Measurements from ENCODE around the gene SOS2.
A peak's percentile ranks its signal among the peaks of the same experiment; 100 is the strongest.
"Not testable (repeated sequence)": the region's sequence is repeated elsewhere in the genome, so short reads cannot be mapped to it uniquely, and the experiment has no call there.

SOS2 gene

DNA sequence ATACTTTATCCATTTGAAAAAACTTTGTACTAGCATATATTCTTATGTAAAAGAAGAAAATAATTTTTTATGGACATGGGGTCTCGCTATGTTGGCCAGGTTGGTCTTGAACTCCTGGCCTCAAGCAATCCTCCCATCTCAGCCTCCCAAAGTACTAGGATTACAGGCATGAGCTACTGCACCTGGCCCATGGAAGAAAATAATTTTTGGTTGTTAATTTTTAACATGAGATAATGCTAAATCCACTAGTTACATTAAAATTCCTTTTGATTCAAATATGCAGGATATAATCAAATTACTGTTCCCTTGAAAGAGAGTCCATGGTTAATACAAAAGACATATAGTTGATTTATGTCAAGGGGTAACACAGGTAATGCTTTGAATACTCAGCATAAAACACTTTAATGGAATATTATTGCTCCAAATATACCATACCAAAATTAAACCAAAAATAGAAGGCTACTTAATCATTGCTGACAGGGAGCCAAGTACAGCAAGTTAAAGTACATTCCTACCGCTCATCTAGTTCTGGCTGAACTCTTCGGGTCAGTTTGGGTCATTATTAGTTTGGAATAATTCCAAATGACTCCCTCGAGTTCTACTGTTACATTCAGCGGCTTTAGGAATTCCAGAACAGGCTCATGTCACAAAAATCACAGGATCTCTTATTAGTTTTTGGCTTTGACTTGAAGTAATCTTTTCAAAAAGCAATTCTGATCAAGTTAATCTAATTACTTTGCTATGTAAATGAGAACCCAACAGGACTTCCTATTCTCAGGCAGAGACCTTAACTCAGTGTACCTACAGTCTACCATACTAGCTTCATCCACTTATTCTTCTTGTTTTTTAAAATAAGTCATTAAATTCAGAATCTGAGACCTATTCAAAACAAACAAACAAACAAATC lies 6.1 kb downstream of the SOS2 start:
- DNase-seq, result no peak

DNA sequence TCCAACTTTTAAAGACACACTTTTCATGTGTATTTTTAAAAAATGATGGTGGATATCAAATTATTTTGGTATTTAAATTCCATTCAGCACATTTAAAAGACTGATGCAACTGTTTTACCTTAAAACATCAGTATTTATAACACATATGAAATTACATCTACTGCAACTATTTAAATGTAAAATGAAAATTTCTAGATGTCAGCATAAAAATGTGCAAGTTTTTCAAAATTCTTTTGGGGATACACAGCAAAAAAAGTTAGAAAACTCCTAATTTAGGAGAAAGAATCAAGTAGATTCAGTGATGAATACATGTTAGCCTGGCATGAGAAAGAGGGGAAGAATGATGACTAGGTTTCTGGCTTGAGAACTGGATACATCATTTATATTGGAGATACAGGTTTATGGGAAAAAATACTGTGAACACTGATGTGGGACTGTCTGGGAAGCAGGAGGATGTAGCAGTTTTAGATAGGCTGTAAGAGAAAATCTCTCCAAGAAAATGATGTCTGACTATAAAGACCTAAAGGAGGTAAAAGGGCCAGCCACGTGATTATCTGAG lies 9.2 kb downstream of the SOS2 start:
- DNase-seq, result no peak

DNA sequence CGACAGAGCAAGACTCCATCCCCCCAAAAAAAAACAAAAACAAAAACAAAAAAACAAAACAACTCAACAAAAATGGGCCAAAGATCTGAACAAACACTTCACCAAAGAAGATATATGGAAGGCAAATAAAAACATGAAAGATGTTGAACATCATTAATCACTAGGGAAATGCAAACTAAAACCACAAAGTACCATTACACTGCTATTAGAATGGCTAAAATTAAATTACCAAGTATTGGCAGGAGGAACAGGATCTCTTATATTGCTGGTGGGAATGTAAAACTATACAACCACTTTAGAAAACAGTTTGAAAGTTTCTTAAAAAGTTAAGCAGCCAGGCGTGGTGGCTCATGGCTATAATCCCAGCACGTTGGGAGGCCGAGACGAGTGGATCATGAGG lies 12.9 kb downstream of the SOS2 start:
- DNase-seq, result no peak

DNA sequence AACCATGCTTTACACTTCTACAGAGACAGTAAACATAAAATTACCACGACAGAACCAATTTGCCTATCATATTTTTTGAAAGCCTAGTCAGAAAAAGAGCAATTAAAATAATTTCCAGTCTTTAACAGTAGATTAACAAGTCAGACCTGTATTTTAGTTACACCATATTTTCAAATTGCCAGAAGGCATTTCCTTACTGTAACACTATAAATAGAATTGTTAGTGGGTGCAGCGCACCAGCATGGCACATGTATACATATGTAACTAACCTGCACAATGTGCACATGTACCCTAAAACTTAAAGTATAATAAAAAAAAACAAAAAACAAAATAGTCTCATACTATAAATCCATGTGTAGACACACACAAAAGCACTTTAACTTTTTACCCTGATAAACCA lies 16.0 kb downstream of the SOS2 start:
- DNase-seq, result no peak

DNA sequence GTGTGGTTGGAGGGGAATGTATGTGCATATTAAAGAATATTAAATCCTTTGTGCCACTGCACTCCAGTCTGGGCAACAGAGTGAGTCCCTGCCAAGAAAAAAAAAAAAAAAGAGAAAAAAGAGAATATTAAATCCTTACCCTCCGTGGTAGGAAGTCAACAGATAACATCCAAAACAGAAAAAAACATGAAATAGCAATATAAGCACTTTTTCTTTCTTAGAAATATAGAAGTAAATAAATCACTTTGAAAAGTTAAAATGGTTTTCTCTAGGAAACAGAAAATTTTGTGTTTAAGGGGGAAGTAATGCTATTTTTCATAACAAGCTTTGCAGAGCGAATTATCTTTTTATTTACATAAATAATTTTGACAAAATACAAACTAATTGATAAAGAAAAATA lies 17.6 kb downstream of the SOS2 start:
- DNase-seq, result no peak

DNA sequence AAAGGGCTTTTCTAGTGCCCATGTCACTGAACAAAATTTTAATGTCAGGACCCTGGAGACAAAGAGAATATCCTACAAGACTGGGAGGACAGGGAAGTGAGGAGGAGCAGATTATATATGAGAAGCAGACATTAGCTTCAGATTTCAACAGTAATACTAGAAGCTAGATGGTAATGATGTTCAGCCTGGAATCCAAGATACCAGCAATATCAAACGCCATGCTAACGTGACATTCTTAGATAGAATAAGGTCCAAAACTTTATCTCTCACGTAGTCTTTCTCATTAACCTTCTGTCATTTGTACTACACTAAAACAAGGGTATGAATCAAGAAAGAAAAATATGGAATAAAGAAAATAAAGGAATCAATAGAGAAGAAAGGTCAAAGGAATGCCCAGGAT lies 18.7 kb downstream of the SOS2 start:
- no peak for DNase-seq

DNA sequence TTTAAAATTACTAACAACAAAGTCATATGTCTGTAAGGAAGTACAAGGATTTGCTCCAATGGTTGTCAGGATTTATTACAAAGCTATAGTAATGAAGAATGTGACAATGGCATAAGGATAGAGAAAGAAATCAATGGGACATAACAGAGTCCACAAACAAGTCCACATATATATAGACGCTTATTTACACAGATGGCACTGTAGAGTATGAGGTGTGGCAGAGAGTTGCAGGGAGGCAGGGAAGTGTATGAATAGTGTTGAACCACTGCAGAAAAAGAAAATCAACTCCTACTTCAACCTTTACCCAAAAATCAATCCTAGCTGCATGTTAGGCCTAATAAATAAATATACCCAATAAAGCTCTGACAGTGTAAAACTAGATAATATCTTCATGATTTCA lies 21.3 kb downstream of the SOS2 start:
- no peak for DNase-seq

DNA sequence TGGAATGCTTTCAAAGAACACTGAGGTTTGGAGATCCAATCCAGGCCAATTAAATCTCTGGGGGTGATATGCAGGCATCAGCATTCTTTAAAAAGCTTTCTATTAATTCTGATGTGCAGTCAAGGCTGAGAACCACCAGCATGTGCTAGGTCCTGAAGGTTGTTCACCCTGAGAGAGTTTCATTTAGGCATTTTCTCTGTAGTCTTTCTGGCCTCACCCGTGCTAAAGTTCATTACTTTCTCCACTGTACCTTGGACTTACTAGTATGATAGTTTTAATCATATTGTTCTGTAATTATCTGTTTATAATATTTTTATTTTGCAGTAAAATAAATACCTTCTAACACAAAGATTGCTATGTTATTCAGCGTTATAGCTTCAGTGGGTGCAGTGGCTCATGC lies 32.9 kb downstream of the SOS2 start:
- no peak for DNase-seq

DNA sequence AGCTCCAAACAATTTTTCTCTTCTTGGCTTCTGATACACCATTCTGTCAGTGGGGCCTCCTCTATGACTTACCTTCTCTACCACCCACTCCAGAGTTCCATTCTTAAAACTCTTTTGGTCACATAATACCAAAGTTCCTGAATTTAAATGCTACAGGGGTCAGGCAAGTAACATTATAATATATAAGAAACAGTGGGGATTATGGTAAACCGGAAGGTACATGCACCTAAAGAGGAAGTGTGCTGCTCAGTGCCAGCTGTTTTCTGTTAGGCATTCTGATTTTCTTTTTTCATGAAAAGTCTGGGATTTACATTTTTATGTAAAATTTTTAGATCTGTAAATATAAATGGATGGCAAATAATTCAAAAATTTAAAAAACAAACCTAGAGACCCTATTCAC lies 39.9 kb downstream of the SOS2 start:
- DNase-seq, result no peak

DNA sequence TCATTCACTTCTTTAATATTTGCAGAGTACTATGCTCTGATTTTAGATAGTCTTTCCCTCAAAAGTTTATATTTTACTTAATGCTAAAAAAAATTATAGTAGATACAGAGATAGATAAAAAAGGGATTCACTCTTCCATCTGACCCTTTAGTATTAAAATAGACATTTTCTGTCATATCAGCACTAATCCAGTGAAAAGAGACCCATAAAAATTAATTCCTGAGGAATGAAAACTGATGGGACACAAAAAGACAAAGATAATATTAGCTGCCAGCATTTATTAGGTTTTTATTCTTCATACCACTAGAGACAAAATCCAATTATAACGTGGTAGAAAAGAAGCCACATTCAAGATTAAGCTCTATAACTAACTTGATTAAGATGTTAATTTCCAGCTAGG lies 45.3 kb downstream of the SOS2 start:
- DNase-seq, result no peak

DNA sequence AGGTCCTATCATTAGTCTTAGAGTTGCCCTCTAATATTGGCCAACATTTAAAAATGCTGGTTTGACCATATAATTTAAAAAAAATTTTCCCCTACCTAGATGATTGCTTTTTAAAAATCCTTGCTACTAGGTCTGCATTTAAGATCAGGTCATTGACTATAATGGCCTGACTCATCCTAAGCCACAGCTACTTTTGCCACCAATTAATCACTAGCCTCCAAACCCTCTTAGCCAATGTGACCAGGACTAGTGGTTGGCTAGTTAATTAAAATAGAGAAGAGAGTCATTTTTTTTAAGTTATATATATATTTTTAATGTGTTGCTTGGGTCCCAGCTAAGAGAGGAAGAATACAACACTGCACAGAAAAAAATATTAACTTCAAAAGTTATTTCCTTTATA lies 57.5 kb downstream of the SOS2 start:
- no peak for DNase-seq

DNA sequence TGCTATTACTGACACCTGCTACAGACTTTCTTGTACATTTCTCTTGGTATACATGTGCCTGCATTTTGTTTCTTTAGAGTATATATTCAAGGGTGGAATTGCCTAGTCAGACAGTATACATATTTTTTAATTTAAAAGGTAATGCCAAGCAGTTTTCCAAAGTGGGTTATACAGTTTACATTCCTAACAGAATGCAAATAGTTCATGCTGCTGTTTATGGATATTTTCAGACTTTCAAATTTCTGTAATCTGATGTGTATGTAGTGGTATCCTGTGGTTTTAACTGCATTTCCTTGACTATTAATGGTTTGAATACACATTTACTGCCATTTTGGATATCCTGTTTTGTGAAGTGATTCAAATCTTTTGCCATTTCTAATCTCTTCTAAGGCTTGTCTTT lies 59.5 kb downstream of the SOS2 start:
- no peak for DNase-seq

DNA sequence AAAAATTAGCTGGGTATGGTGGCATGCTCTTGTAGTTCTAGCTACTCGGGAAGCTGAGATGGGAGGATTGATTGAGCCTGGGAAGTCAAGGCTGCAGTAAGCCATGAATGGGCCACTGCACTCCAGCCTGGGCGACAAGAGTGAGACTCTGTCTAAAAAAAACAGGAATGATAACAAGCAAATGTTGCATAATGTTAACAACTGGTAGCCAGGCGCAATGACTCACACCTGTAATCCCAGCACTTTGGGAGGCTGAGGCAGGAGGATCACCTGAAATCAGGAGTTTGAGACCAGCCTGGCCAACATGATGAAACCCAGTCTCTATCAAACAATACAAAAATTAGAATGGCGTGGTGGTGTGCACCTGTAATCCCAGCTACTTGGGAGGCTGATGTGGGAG lies 64.0 kb downstream of the SOS2 start:
- DNase-seq, result not testable (repeated sequence)

DNA sequence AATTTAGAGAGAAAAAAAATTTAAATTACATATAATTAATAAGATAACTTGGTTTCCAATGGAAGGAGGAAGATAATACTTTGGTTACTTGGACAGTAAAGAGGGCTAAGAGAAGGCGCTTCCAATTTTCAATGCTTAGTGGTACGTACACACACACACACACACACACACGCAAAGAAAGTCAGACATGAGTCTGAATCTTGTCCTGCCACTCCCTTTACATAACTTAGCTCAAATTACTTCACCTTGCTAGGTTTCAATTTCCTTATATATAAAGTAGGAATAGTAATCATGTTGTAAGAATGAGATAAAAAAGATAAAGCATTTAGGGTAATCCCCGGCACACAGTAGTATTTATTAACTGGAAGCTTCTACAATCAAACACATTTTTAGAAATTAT lies 75.3 kb downstream of the SOS2 start:
- DNase-seq, result no peak

DNA sequence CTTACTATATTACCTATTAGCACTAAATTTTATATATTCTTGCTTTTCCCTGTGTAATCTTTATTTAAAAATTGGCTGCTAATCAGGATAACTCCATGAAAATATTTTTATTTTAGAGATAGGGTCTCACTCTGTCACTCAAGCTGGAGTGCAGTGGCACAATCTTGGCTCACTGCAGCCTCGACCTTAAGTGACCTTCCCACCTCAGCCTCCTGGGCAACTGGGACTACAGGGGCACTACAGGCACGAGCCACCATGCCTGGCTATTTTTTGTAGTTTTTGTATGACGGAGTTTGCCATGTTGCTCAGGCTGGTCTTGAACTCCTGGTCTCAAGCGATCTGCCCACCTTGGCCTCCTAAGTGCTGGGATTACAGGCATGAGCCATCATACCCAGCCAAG lies 82.6 kb downstream of the SOS2 start:
- DNase-seq, result no peak

DNA sequence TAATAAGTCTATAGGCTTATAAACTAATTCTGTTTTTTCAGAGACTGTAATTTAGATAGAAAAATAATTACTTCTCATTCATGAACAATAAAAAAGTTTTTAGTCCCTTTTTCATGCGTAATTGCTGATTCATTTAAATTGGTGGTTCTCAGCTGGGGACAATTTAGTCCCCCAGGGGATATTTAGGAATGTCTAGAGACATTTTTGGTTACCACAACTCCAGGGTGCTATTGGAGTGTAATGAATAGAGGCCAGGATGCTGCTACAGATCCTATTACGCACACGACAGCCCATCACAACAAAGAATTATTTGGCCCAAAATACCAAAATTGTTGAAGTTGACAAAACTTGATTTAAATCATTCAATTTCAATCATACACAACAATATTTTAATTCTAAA lies 92.2 kb downstream of the SOS2 start:
- DNase-seq, result no peak

DNA sequence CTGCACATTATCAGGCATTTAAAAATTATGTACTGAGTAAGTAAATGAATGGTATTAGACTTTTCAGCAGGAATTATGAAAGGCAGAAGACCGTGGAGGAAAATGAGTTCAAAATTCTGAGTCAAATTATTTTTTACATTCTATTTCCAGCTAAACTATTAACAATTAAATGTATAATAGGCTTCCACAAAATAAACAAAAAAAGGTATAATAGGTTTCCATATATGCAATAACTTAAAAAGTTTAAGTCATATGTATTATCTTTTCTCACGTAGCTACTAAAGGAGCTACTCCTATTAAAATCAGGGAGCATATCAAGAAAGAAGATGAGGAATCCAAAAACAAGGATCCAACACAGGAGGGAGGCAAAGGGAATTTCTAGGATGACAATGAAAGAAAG lies 103.6 kb downstream of the SOS2 start:
- no peak for DNase-seq

DNA sequence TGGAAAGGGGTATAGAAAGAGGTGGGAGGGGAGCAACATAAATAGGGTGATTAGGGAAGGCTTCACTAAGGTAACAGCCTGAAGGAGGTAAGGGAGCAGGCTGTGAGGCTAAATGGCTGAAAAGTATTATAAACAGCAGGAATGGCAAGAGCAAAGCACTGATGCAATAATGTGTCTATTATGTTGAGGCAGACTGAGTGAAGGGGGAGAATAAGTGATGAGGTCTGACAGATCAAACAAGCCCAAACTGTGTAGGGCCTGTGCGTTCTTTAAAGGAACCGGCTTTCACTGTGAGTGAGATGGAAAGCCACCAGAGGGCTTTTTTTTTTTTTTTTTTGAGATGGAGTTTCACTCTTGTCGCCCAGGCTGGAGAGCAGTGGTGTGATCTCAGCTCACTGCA lies 108.3 kb downstream of the SOS2 start:
- DNase-seq, result no peak

DNA sequence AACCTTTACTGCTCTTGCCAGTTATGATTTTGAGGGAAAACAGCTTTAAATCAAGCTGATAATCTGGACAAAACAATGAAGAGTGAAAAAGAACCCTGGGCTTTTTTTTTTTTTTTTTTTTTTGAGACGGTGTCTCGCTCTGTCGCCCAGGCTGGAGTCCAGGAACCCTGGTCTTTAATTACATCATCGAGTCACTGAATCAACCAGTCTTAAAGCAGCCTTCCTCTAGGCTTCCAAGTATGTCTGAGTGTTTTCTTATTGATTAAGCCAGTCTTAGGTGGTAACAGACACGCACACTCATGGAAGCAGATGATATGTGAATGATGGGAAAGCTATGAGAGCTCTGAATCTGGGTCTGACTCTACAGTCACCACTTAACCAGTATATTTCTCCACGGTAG lies 109.1 kb downstream of the SOS2 start:
- DNase-seq, result no peak

DNA sequence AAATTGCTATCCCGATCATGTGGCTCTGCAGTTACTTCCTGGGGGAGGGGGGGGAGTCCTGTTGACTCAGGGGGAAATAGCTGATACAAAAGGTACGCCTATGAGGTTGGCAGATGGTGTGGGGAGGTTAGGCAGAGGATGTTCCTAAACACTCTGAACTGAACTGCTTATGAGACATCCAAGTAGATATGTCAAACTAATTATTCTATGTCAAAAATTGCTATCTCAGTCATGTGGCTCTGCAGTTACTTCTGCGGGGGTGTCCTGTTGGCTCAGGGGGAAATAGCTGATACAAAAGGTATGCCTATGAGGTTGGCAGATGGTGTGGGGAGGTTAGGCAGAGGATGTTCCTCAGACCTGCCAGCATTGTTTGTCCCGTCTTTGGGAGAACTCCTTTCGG lies 109.9 kb downstream of the SOS2 start:
- DNase-seq, result no peak

DNA sequence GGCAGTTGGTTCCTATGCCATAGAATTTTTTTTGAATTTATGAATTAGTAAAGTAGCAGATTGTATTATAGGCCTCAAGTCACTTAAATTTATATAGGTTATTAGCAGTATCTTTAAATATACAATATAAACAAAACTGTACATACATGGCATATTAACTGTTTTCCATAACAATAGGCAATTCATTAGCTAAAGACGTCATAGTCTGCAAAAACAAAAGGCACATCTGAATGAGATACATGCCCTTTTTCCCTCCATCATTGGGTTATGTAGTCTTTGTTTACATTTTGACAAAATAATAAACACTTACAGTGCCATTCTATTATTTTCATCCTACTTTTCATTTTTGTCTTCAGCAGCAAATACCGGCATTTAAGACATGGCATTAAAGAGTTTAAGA lies 113.9 kb downstream of the SOS2 start:
- DNase-seq, result no peak

DNA sequence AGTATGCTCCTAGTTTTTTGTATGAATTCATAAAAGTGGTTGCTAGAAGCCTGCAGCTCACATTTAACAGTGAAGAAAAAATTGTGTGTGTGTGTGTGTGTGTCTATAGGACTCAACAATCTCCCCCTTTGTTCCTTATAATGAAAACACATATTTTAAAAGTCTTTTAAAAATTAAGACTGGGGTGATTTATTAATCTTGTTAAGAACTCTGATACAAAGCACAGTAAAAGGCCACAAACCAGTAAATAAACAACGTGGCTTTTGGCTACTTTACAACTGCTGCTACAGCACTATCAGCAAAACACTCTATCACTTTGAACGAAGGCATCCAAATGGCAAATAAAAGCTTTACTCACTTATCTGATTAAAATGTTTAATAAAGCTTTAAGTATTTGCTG lies 114.4 kb downstream of the SOS2 start:
- no peak for DNase-seq

DNA sequence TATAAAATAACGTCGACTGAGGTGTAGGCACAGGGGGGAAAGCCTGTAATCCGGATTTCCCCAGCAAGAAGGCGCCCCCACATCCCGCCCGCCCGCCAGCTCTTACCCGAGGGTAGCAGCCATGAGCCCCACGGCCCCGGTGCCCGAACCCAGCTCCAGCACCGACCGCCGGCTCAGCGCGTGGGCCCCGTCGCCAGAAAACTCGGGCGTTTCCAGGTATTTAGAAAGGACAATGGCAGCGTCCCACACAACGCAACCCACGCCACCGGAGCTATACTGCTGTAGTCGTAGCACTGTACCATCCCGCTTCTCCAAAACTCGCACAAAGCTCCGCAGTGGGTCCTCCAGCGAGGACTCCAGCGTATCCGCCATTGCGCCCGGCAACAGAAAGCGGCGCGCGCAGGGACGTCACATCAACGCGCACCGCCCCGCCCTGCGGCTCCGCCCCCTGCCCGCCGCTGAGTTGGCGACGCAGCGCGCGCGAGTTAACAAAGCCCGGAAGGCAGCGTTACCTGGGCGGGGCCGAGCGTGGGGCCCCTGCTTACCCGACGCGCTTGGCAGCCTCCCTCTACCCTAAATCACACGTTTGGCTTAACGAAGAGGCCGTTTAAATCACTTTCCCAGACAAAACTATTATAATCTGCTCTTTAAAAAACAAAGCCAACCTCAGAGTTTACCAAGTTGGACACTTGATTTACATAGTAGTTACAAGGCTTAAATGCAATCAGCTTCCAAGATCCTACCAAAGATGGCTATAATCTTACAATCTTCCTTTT lies 115.0 kb downstream of the SOS2 start, which contains the start of gene VCPKMT:
Gene VCPKMT, minus strand, starts transcription at position 392 of the 776 bp plus-strand sequence. Its CDS starts 20 bp downstream, at position 372.
- DNase-seq, result peak; percentile 92

All from GDM1 (cell line).